IPS DF 19.7 (cell line): ENCODE data around the gene SLC41A3.
"Not testable (repeated sequence)": the region's sequence is repeated elsewhere in the genome, so short reads cannot be mapped to it uniquely, and the experiment has no call there.

ENCODE experiments used
- DNase-seq: peaks from one replicate; pipeline ENCODE4 v3.0.0-alpha.2; 2013; ENCODE audit warnings: low read depth, low spot score

The SLC41A3 gene

GRCh38 chr3:126003447-126004190, 80.3 kb downstream of the SLC41A3 start:
- DNase-seq = no peak

GRCh38 chr3:126002189-126002588, 81.7 kb downstream of the SLC41A3 start:
- no peak for DNase-seq

GRCh38 chr3:125996751-125997150, 87.2 kb downstream of the SLC41A3 start:
- DNase-seq = not testable (repeated sequence)

GRCh38 chr3:125990253-125990970, 93.5 kb downstream of the SLC41A3 start:
- peak; percentile 85 for DNase-seq

GRCh38 chr3:125984951-125985350, 99.0 kb downstream of the SLC41A3 start:
- DNase-seq = not testable (repeated sequence)

GRCh38 chr3:125977104-125977503, 106.8 kb downstream of the SLC41A3 start:
- DNase-seq = not testable (repeated sequence)

GRCh38 chr3:125976003-125976390, 107.9 kb downstream of the SLC41A3 start:
- DNase-seq = not testable (repeated sequence)

- not testable (repeated sequence) for DNase-seq
These were observed 108.5 kb downstream of the SLC41A3 start for GRCh38 chr3:125975245-125976002.

- not testable (repeated sequence) for DNase-seq
These were observed 111.7 kb downstream of the SLC41A3 start for GRCh38 chr3:125971997-125972944.

- DNase-seq = not testable (repeated sequence)
These were observed 115.0 kb downstream of the SLC41A3 start, which contains the start of gene ROPN1B for GRCh38 chr3:125968701-125969592. ROPN1B (plus strand) TSS chr3:125969178; CDS start chr3:125972055, 2,877 bp downstream.

GRCh38 chr3:125968121-125968520, 115.8 kb downstream of the SLC41A3 start:
- not testable (repeated sequence) for DNase-seq

- DNase-seq = no peak
These were observed 116.8 kb downstream of the SLC41A3 start for GRCh38 chr3:125967156-125967555.

GRCh38 chr3:125965505-125965904, 118.4 kb downstream of the SLC41A3 start:
- no peak for DNase-seq

- not testable (repeated sequence) for DNase-seq
These were observed 120.1 kb downstream of the SLC41A3 start for GRCh38 chr3:125963834-125964233.

- no peak for DNase-seq
These were observed 122.7 kb downstream of the SLC41A3 start for GRCh38 chr3:125961289-125961589.

- no peak for DNase-seq
These were observed 123.3 kb downstream of the SLC41A3 start for GRCh38 chr3:125960456-125961288.

- DNase-seq = no peak
These were observed 123.9 kb downstream of the SLC41A3 start for GRCh38 chr3:125960066-125960424.

- no peak for DNase-seq
These were observed 124.4 kb downstream of the SLC41A3 start for GRCh38 chr3:125959317-125960065.
